NCI-H2107 treated with DMSO at 0.1 percent for 48 hours (cell line): Measurements from ENCODE around the gene CLDN19.
A peak's percentile ranks its signal among the peaks of the same experiment; 100 is the strongest.

Experiments
- DNase-seq: peaks from one replicate; lab custom pipeline; 2025; ENCODE audit not compliant: unreplicated experiment; lab: John Stamatoyannopoulos, UW

CLDN19 gene

GRCh38 chr1:42739753-42740700 is at the start of gene CLDN19:
Gene CLDN19 (minus strand): TSS chr1:42740236. CDS start chr1:42740063, 173 bp downstream.
- DNase-seq = no peak

- no peak for DNase-seq
Observed at GRCh38 chr1:42788021-42788420, 48.0 kb upstream of the CLDN19 start.

- no peak for DNase-seq
Observed at GRCh38 chr1:42786097-42786496, 46.1 kb upstream of the CLDN19 start.

GRCh38 chr1:42784946-42785693 is 45.1 kb upstream of the CLDN19 start, which contains the start of gene TMEM269:
Gene TMEM269 (plus strand): TSS chr1:42784991. CDS start chr1:42789894, 4,903 bp downstream.
- DNase-seq = no peak

GRCh38 chr1:42784547-42784945 is 44.5 kb upstream of the CLDN19 start:
- DNase-seq = no peak

GRCh38 chr1:42783092-42783491 is 43.1 kb upstream of the CLDN19 start:
- no peak for DNase-seq

GRCh38 chr1:42780176-42780575 is 40.1 kb upstream of the CLDN19 start:
- DNase-seq = no peak

GRCh38 chr1:42779725-42780124 is 39.7 kb upstream of the CLDN19 start:
- DNase-seq = no peak

GRCh38 chr1:42777852-42778251 is 37.8 kb upstream of the CLDN19 start:
- peak; percentile 2 for DNase-seq

GRCh38 chr1:42776502-42776901 is 36.5 kb upstream of the CLDN19 start:
- DNase-seq = no peak

GRCh38 chr1:42774928-42775526 is 35.0 kb upstream of the CLDN19 start:
- DNase-seq = no peak

GRCh38 chr1:42773420-42773819 is 33.4 kb upstream of the CLDN19 start:
- no peak for DNase-seq

- DNase-seq = no peak
Observed at GRCh38 chr1:42769811-42770210, 29.8 kb upstream of the CLDN19 start.

- no peak for DNase-seq
Observed at GRCh38 chr1:42768172-42768571, 28.1 kb upstream of the CLDN19 start.

GRCh38 chr1:42767510-42768000 is 27.5 kb upstream of the CLDN19 start:
- DNase-seq = no peak

GRCh38 chr1:42766741-42767509 is 26.9 kb upstream of the CLDN19 start, which contains the start of the genes C1orf50 and P3H1:
Gene C1orf50 (plus strand): TSS chr1:42767249. CDS start chr1:42767312, 63 bp downstream.
Gene P3H1 (minus strand): TSS chr1:42767028. CDS start chr1:42766971, 57 bp downstream.
- DNase-seq = peak; percentile 97

- peak; percentile 61 for DNase-seq
Observed at GRCh38 chr1:42765832-42766740, 26.1 kb upstream of the CLDN19 start.

- DNase-seq = no peak
Observed at GRCh38 chr1:42765269-42765668, 25.2 kb upstream of the CLDN19 start.

- no peak for DNase-seq
Observed at GRCh38 chr1:42762269-42762668, 22.2 kb upstream of the CLDN19 start.
